ENCODE data around the gene GHR.
A peak's percentile ranks its signal among the peaks of the same experiment; 100 is the strongest.

GHR gene

DNA sequence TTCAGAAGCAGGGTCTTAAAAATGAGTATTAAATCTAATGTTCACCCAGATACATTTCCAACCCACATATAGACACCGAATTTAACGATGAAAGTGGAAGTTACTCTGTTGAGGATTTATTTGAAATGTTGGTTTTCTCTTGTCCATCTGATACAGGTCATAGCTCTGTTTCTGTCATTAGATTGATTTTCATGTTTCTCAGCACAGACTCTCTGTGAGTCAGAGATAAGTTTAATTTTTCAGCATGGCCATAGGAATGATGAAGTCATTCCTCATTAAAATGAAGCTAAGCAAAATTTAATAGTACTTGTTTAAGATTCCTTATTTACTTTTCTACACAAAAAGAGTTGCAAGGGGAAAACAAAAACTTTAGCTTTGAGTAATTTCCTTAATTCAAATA lies 38.8 kb downstream of the GHR start:
- no peak for ATAC-seq
- DNase-seq, result no peak

DNA sequence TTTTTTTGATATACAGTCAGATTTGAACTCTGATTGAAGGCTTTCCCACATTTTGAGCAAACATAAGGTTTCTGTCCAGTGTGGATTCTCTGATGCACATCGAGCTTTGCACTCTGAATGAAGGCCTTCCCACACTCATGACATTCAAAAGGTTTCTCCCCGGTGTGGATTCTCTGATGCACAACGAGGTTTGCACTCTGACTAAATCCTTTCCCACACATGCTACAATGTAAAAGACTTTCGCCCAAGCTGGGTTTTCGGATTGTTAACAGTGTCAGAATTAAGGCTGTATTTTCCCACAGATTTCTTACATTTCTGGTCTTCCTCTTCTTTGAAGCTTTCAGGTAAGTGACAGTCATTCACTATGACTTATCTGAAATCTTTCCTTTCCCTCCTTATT lies 44.3 kb downstream of the GHR start:
- ATAC-seq, result no peak
- DNase-seq, result no peak

GRCh38 chr5:42467981-42468524 lies 44.8 kb downstream of the GHR start:
- no peak for DNase-seq
- ATAC-seq, result no peak

DNA sequence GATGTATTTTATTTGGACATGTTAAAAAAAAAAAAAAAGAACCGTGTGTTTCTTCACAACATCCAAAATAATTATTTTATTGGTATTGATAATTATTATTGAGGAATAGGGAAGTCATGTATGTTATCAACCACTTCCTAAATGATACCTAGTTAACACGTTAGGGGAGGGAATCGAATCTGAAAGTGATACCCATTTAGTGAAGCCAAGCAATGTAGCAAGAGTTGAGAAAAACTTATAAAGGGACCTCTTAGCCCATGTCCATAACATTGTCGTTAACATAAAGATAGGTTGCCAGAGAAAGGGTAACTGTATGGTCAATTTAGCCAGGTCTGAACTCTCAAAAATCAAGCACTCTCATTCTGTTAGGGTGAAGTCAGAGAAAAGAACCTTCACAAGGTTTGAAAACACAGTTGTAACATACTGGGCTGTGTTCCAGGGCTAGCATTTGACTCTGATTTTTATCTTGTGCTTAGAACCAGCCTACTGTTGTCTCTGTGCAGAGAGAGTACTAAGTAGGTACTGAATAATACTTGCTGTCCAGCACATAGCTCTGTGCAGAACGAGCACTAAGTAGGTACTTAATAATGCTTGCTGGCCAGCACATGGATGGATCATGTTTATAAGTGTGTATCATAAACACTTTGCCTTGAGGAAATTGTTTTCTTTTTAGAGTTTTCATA lies 60.4 kb downstream of the GHR start:
- no peak for DNase-seq

GRCh38 chr5:42487077-42487476 lies 63.8 kb downstream of the GHR start:
- ATAC-seq (no peak), DNase-seq (no peak)

More for the DNA sequence above, 60.4 kb downstream of the GHR start:
- ATAC-seq, result no peak

DNA sequence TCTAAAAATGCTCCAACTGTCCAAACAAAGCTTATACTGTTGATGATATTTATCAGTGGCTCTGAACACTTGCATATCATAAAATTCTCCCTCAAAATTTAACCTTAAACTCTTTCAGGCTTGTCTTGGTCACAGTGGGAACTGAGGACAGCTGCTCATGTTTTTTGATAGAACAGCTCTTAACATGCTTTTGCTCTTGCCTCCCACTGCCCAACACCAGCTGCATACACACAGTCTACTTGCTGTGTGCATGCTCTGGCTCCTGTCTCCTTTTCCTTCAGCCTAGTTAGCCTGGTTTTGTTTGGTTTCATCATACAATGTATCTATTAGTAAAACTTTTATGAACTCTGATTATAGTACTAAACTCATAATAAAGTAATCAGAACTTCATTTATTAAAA lies 64.6 kb downstream of the GHR start:
- ATAC-seq (no peak), DNase-seq (no peak)

DNA sequence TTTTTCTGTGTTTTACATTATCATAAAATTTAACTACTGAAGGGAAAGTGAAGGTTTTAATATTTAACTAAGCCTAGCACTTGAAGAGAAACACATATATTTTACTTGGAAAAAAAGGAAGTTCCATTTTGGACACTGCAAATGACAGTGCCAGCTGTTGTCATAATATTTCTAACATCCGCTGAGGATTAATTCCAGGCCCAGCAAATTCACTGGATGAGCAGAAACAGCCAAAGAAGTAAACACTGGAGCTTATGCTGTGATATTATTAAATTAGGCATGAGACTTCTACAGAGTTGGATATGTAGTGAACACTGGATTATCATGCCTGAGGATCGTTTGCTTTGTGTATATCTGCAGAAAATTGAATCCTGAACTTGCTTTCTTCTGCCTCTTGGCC lies 67.6 kb downstream of the GHR start:
- DNase-seq (no peak), ATAC-seq (no peak)

DNA sequence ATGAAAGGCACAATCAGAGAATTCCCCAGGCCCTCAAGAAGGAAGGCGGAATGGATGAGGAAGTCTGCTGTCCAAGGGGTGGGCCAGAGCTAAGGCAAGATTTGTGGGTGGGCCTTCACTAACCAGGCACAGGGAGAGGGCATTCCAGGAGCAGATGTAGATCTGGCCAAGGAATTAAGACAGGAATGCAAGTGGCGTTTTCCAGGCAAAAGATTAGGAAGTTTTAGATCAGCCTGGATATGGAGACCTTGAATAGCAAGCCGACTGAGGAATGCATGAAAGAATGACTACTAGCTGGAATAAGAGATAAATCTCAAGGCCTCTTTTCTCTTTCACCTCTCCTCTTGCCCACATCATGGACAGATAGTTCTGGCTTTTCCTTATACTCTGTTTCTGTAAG lies 68.5 kb downstream of the GHR start:
- DNase-seq, result no peak
- no peak for ATAC-seq

GRCh38 chr5:42492974-42493373 lies 69.7 kb downstream of the GHR start:
- no peak for DNase-seq
- ATAC-seq, result no peak

- DNase-seq (no peak), ATAC-seq (no peak)
These were observed 71.2 kb downstream of the GHR start for GRCh38 chr5:42494414-42494813.

GRCh38 chr5:42495914-42496313 lies 72.7 kb downstream of the GHR start:
- DNase-seq (no peak), ATAC-seq (no peak)

- no peak for ATAC-seq
- DNase-seq, result no peak
These were observed 73.3 kb downstream of the GHR start for GRCh38 chr5:42496397-42497156.

DNA sequence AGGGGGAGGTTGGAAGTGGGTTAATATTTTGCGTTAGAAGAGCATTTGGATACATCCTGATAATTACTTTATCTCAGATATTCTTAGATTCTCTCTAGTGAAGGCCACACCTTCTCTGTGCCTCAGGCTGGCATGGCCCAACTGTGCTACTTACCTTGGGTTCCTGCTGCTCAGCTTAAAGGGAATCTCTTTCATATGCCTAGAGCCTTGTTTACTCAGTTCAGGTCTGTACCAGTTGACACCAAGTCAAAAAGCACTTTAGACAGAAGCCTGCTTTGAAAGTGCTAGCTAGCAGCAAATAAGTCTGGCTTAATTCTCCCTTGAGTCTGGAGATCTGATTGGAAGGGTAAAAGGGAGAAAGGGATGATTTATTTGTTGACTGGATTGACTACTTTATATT lies 74.8 kb downstream of the GHR start:
- no peak for ATAC-seq
- no peak for DNase-seq

DNA sequence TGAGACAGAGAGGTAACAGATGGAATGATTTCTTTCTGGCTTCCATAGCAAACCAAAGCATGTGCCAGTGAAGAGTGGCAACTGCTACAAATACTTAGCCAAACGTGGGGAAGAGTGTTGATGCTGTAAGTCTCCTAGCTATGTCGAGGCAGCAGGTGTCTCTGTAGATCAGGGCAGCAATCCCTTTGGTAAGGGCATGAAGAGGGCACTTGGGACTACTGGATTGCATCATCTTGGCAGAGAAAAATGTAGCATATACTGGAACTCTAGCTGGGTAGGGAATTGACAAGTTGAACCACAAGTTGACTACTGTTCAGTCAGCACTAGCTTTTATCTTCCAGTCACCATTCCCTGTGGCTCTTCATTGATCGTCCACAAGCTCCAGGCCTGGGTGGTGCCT lies 75.8 kb downstream of the GHR start:
- no peak for ATAC-seq

DNA sequence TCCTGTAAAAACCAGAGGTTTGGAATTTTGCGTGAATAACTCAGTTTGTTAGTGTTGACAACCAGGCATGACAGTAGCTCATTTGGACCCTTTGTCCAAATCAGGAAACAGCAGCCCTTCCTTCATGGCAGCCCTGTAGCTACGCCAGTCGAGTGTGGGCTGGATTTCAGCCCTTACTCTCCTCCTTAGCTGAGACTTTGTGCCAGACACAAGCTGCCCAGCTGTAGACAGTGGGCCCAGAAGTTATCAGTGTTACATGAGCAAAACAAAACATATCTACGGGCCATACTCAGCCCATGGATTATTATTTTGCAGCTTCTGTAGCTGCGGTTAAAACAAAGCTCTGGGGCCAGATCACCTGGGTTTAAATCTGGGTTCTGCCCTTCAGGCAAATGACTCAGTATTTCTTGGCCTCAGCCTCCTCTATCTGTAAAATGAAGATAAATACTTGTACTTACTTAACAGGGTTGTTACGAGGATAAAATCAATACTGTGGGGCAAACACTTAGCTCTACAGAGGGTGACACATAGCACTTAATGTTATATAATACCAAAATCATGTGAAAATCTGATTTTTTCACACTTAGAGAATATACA lies 76.9 kb downstream of the GHR start:
- no peak for DNase-seq
- ATAC-seq, result no peak

More for the DNA sequence above, 75.8 kb downstream of the GHR start:
- no peak for DNase-seq

DNA sequence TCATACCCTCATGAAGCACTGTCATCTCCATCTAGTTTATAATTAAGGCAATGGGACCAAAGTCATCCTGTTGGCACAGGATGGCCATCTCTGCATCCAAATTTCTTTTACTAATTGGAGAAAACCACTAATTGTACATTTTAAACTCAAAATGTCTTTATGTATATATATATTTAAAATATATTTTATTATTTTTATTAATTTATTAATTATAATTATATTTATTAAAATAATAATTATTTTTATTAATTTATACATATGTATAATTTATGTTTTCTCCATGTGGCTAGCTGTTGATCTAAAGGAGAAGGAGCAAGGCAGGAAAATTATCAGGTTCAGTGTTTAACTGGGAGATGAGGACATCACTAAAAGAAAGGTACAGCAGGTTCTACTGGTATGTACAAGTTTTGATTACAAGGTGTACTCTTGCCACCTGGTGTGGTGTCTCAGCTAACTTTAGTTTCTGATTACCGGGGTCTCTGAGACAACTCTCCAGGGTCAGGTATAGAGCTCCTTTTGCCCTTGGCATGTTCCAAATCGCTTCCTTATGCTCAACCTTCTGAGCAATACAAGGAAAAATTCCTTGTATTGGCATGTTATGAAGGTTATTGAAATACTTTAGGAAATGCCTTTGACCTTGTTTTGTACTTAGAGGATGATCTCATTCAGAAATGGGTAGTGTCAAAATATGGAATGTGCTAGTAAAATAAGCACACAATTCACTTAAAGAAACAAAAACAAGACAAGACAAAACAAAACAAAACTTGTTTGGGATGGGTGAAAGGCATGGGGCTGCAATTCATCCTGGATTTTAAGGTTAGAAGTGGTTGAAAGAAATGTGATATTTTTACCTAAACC lies 79.6 kb downstream of the GHR start:
- DNase-seq (no peak), ATAC-seq (no peak)

- ATAC-seq, result no peak
- DNase-seq, result no peak
These were observed 83.4 kb downstream of the GHR start for GRCh38 chr5:42506662-42507061.

GRCh38 chr5:42507451-42508097 lies 84.3 kb downstream of the GHR start:
- ATAC-seq (peak; percentile 28), DNase-seq (no peak)

- DNase-seq (no peak), ATAC-seq (no peak)
These were observed 90.0 kb downstream of the GHR start for GRCh38 chr5:42513246-42513645.

- no peak for DNase-seq
- ATAC-seq, result no peak
These were observed 91.5 kb downstream of the GHR start for GRCh38 chr5:42514754-42515153.

DNA sequence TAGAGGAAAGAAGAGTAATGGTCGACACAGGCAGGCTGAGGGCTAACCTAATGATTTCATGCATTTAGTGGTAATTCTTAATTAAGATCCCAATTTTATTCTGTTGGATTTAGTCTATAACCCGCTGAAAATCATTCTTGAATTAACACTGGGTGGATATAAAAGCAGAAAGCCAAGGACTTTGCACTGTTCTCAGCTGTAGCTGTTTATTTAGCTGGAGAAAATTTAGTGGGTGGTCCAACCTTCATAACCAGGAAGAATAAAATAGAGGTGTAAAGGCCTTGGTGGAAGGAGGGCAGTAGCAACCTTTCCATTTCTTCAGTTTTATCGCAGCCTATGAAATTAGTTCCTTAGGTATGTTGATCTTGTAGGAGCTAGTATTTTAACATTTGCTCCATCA lies 92.3 kb downstream of the GHR start:
- ATAC-seq, result no peak

More for the DNA sequence above, 92.3 kb downstream of the GHR start:
- DNase-seq, result no peak
